ENCODE data around the gene TBC1D7. TPM values are rescaled to one million over a fixed set of nuclear protein-coding genes. Genes with fewer than 3 reads are reported as not detected.

The TBC1D7 gene
- total and polyA plus RNA-seq, 8 donors: 18.3 to 38.8 (median 33.6) TPM

DNA sequence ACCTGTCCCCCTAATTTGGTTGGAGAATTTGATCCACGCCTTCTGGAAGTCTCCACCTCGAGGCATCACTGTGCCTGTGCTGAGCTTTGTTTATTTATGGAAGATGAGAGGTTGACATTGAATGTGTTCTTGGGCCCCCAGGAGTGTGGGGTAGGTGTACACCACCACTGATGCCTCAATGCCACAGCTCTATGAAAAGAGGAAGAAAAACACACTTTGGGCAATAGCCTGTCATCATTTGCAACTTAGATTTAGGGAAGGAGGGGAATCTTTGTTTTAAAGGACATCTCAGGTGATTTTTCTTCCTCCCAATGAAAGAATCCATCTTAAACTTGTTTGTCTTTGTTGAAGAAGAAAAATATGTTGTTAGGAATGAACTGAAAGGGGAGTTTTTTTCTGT lies 42.6 kb downstream of the TBC1D7 start:
- H3K4me1 ChIP-seq: peaks cover 0 to 19% of the 10 kb centered on the region in 2 donors
- intact Hi-C loops (cut with DNase I): no loop called here
- no peaks in the 10 kb centered on the region for H3K27me3 ChIP-seq
- ATAC-seq: no peak
- H3K27ac ChIP-seq: peak overlapping the region in 1 of 2 donors; percentile 57
- H3K9me3 ChIP-seq: peaks cover 0 to 14% of the 10 kb centered on the region in 2 donors
- TF ChIP-seq, protein P1, sequence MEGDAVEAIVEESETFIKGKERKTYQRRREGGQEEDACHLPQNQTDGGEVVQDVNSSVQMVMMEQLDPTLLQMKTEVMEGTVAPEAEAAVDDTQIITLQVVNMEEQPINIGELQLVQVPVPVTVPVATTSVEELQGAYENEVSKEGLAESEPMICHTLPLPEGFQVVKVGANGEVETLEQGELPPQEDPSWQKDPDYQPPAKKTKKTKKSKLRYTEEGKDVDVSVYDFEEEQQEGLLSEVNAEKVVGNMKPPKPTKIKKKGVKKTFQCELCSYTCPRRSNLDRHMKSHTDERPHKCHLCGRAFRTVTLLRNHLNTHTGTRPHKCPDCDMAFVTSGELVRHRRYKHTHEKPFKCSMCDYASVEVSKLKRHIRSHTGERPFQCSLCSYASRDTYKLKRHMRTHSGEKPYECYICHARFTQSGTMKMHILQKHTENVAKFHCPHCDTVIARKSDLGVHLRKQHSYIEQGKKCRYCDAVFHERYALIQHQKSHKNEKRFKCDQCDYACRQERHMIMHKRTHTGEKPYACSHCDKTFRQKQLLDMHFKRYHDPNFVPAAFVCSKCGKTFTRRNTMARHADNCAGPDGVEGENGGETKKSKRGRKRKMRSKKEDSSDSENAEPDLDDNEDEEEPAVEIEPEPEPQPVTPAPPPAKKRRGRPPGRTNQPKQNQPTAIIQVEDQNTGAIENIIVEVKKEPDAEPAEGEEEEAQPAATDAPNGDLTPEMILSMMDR (IDR thresholded peaks at IDR 0.05): no peak
- peaks cover 0 to 99% of the 10 kb centered on the region in 2 donors for H3K36me3 ChIP-seq
- DNase-seq: no peak
- H3K4me3 ChIP-seq: no peak overlapping the region

DNA sequence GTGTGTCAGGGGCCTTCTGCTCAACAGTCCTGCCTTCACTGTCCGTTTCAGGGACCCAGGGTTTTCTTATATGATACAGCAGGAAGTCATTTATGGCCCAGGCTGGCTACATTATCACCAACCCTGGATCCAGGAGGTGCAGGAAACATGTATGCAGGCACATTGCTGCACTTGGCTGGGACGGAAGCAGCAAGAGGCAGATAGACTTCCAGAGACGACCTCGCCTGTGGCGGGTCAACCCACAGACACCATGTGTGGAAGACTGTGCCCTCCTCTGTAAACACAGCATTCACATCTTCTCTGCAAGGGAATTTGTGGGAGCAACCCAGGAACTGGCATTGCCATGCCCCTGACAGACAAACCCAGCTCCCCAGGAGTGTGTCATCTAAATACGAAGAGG lies 43.7 kb downstream of the TBC1D7 start:
- H3K27me3 ChIP-seq: no peaks in the 10 kb centered on the region
- peaks cover 0 to 19% of the 10 kb centered on the region in 2 donors for H3K4me1 ChIP-seq
- TF ChIP-seq, protein P1 (IDR thresholded peaks at IDR 0.05): no peak
- no peak overlapping the region for H3K27ac ChIP-seq
- ATAC-seq: no peak
- H3K4me3 ChIP-seq: no peak overlapping the region
- intact Hi-C loops (cut with DNase I): no loop called here
- DNase-seq: no peak
- peaks cover 0 to 14% of the 10 kb centered on the region in 2 donors for H3K9me3 ChIP-seq
- peaks cover 0 to 100% of the 10 kb centered on the region in 2 donors for H3K36me3 ChIP-seq

DNA sequence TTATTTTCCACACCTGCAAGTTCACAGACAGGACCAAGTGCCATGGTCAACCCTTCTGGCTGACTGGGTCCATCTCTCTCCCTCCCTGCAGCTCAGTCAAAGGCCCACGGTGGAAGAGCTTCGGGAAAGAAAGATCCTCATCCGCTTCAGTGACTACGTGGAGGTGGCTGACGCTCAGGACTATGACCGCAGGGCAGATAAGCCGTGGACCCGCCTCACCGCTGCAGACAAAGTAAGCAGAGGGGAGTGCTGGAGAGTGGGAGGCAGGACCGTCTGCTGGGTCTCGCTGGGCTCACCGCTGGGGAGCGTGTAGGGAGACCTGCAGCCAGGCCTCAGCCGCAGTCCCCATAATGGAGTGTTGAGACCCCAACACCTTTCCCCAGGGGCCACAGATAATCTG lies 45.0 kb downstream of the TBC1D7 start:
- intact Hi-C loops (cut with DNase I): no loop called here
- Histone ChIP-seq H3K27me3 (no peaks in the 10 kb centered on the region), H3K27ac (no peak overlapping the region), H3K4me1 (peaks cover 0 to 19% of the 10 kb centered on the region in 2 donors), H3K36me3 (peaks cover 0 to 100% of the 10 kb centered on the region in 2 donors), H3K9me3 (peaks cover 0 to 14% of the 10 kb centered on the region in 2 donors), H3K4me3 (no peak overlapping the region)
- TF ChIP-seq, protein P1 (IDR thresholded peaks at IDR 0.05): no peak
- DNase-seq (no peak), ATAC-seq (no peak)

DNA sequence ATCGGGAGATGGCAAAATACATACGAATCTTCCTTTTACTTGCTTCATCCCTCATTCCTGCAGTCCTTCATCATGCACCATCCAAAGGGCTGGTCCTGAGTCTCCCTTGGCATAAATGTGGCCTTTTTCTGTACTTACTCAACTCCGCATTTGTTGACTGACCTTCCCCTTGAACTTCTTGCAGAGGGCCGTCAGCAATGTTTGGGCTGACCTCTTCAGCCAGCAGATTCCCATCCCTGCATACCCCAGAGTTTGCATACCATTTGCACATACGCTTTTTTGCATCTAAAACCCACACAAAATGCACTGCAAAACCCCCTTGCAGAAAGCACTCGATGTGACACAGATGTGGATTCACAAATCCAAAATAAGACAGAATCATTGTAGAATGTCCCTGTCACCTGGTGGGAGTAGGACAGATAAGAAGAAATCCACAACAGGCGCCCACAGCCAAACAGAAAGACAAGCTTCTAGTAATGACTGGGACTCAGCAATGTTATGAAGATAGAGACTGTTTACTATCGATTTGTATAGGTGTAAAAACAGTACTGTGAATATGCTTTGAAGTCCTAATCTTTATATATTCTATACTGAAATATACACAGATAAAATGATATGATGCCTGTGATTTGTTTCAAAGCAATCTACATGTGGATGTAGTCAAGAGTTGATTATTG lies 45.8 kb downstream of the TBC1D7 start:
- ATAC-seq: no peak
- Histone ChIP-seq H3K27me3 (no peaks in the 10 kb centered on the region), H3K9me3 (peaks cover 0 to 13% of the 10 kb centered on the region in 2 donors), H3K4me1 (peaks cover 0 to 19% of the 10 kb centered on the region in 2 donors), H3K4me3 (no peak overlapping the region), H3K27ac (no peak overlapping the region), H3K36me3 (peaks cover 0 to 100% of the 10 kb centered on the region in 2 donors)
- intact Hi-C loops (cut with DNase I): no loop called here
- no peak for DNase-seq
- TF ChIP-seq, protein P1 (IDR thresholded peaks at IDR 0.05): no peak

DNA sequence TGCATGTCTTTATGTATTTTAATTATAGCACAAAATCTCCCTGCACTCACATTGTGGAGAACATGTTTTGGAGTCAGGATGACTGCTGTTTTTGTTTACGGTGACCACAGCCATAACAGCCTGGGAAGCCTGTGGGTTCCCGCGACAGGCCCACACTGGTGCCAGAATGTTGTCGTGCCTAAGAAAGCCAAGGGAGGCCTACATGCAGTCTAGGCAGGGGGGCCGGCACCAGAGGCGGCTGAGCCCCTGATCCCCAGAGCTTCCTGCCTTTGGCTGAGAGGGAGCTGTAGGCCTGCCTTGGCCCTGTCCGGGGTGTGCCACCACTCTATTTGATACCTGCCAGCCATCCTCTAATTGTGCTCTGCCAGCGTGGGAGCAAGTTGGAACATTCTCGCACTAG lies 46.7 kb downstream of the TBC1D7 start:
- no peak overlapping the region for H3K27ac ChIP-seq
- H3K9me3 ChIP-seq: peaks cover 0 to 4% of the 10 kb centered on the region in 2 donors
- DNase-seq: no peak
- no peaks in the 10 kb centered on the region for H3K27me3 ChIP-seq
- no peak for ATAC-seq
- no peak overlapping the region for H3K4me3 ChIP-seq
- H3K36me3 ChIP-seq: peaks cover 0 to 99% of the 10 kb centered on the region in 2 donors
- H3K4me1 ChIP-seq: peaks cover 0 to 18% of the 10 kb centered on the region in 2 donors
- intact Hi-C loops (cut with DNase I): no loop called here
- TF ChIP-seq, protein P1 (IDR thresholded peaks at IDR 0.05): no peak

All from left lung (tissue), 10 donors.